WERI-Rb-1 (cell line): ENCODE results near the gene ZSWIM7.
"Not testable (repeated sequence)": the region's sequence is repeated elsewhere in the genome, so short reads cannot be mapped to it uniquely, and the experiment has no call there.

ENCODE experiments used
- DNase-seq: peaks from one replicate; pipeline ENCODE4 v3.0.0-alpha.2; 2020
- H3K27ac ChIP-seq: fragments of 250-450 bp; sonication (Bioruptor Pico); 2 replicates; pipeline ENCODE4 v1.5.1; 2020; ENCODE audit warnings: mild to moderate bottlenecking, moderate library complexity
- H3K27me3 ChIP-seq: fragments of 250-450 bp; sonication (Bioruptor Pico); 2 replicates; pipeline ENCODE4 v1.5.1; 2021; ENCODE audit warnings: mild to moderate bottlenecking, low read depth, moderate library complexity; ENCODE audit not compliant: insufficient read depth, severe bottlenecking
- H3K36me3 ChIP-seq: fragments of 250-450 bp; sonication (Bioruptor Pico); 2 replicates; pipeline ENCODE4 v1.5.1; 2020; ENCODE audit warnings: mild to moderate bottlenecking, moderate library complexity
- H3K4me3 ChIP-seq: 2 replicates; pipeline ENCODE4 v1.5.1; 2011; ENCODE audit warnings: low read depth, mild to moderate bottlenecking, control low read depth, low read length
- H3K9me3 ChIP-seq: fragments of 250-450 bp; sonication (Bioruptor Pico); 2 replicates; pipeline ENCODE4 v1.5.1; 2021; ENCODE audit warnings: mild to moderate bottlenecking, moderate library complexity; ENCODE audit not compliant: severe bottlenecking
- CTCF ChIP-seq: IDR thresholded peaks from 2 replicates; pipeline ENCODE4 v1.5.1; 2011; ENCODE audit warnings: low read depth, mild to moderate bottlenecking, control low read depth, inconsistent platforms, low read length

The ZSWIM7 gene

GRCh38 chr17:15942207-15942833, 57.2 kb downstream of the ZSWIM7 start:
- TF ChIP-seq CTCF = no peak
- no peak for DNase-seq

GRCh38 chr17:15941781-15942180, 57.7 kb downstream of the ZSWIM7 start:
- H3K9me3 ChIP-seq = peaks cover 2% of the 10 kb centered on the region
- TF ChIP-seq CTCF = no peak
- no peak overlapping the region for H3K4me3 ChIP-seq
- H3K36me3 ChIP-seq = no peaks in the 10 kb centered on the region
- no peak overlapping the region for H3K27ac ChIP-seq
- H3K27me3 ChIP-seq = no peaks in the 10 kb centered on the region
- DNase-seq = no peak

More at GRCh38 chr17:15942207-15942833, 57.2 kb downstream of the ZSWIM7 start:
- Histone ChIP-seq H3K27ac (no peak overlapping the region), H3K4me3 (no peak overlapping the region), H3K9me3 (peaks cover 2% of the 10 kb centered on the region), H3K36me3 (no peaks in the 10 kb centered on the region), H3K27me3 (no peaks in the 10 kb centered on the region)

- H3K27ac ChIP-seq, H3K27me3 ChIP-seq, H3K4me3 ChIP-seq, H3K36me3 ChIP-seq, DNase-seq, H3K9me3 ChIP-seq: not testable (repeated sequence)
Measured at GRCh38 chr17:15936481-15936880, 63.0 kb downstream of the ZSWIM7 start.

- Histone ChIP-seq H3K27ac (no peak overlapping the region), H3K27me3 (no peaks in the 10 kb centered on the region), H3K9me3 (peaks cover 2% of the 10 kb centered on the region), H3K4me3 (no peak overlapping the region), H3K36me3 (no peaks in the 10 kb centered on the region)
- TF ChIP-seq CTCF = no peak
- no peak for DNase-seq
Measured at GRCh38 chr17:15935891-15936290, 63.6 kb downstream of the ZSWIM7 start.

- Histone ChIP-seq H3K4me3 (no peak overlapping the region), H3K27me3 (no peaks in the 10 kb centered on the region), H3K36me3 (no peaks in the 10 kb centered on the region), H3K9me3 (no peaks in the 10 kb centered on the region), H3K27ac (no peak overlapping the region)
- DNase-seq = no peak
- TF ChIP-seq CTCF = no peak
Measured at GRCh38 chr17:15934866-15935265, 64.6 kb downstream of the ZSWIM7 start.

- H3K36me3 ChIP-seq = no peaks in the 10 kb centered on the region
- no peaks in the 10 kb centered on the region for H3K9me3 ChIP-seq
- DNase-seq = no peak
- no peak overlapping the region for H3K4me3 ChIP-seq
- H3K27me3 ChIP-seq = no peaks in the 10 kb centered on the region
- no peak for TF ChIP-seq CTCF
- H3K27ac ChIP-seq = no peak overlapping the region
Measured at GRCh38 chr17:15931394-15931793, 68.1 kb downstream of the ZSWIM7 start.
